ENCODE data around the gene DHH.

Gene DHH

DNA sequence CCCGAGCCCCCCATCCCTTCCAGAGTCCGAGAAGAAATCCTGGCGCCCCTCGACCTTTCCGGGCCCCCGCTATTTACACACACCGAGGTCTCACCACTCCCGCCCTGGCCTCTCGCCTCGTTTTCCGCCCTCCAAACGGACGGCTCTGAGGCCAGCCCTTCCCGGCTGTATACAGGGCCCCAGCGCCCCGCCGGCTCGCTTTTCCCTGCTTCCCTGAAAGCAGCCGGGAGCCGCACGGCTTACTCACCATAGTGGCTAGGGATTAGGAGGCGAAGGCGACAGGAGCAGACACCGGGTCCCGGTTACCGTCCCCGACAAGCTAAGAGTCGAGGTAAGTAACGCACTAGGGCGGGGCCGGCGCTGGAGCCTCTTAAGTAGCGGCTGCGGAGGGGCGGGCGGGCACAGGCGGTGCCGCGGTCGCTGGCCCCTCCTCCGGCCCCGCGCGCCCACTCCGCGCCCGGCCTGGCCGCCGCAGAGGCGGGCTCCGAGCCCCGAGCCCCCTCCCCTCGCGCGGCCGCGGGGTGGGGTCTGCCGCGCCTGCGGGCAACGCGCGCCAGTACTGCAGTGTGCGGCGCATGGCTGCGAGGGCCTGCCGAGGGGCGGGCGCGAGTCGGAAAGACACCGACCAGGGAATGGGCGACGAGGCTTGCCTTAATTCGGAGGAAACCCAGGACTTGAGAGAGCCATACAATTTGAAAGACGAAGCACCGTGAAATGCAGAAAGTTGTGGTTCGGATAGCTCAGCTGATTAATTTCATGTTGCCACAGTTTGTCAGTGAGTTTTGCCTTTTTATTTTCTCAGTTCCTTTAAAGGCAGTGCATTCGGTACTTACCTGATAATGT is 36.7 kb upstream of the DHH start, which contains the start of gene TUBA1B (continued):
- TF ChIP-seq, protein P1, sequence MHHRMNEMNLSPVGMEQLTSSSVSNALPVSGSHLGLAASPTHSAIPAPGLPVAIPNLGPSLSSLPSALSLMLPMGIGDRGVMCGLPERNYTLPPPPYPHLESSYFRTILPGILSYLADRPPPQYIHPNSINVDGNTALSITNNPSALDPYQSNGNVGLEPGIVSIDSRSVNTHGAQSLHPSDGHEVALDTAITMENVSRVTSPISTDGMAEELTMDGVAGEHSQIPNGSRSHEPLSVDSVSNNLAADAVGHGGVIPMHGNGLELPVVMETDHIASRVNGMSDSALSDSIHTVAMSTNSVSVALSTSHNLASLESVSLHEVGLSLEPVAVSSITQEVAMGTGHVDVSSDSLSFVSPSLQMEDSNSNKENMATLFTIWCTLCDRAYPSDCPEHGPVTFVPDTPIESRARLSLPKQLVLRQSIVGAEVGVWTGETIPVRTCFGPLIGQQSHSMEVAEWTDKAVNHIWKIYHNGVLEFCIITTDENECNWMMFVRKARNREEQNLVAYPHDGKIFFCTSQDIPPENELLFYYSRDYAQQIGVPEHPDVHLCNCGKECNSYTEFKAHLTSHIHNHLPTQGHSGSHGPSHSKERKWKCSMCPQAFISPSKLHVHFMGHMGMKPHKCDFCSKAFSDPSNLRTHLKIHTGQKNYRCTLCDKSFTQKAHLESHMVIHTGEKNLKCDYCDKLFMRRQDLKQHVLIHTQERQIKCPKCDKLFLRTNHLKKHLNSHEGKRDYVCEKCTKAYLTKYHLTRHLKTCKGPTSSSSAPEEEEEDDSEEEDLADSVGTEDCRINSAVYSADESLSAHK (tag by site-specific recombination; IDR thresholded peaks at IDR 0.05): no peak
- TF ChIP-seq ZNF677 (tag by site-specific recombination; IDR thresholded peaks at IDR 0.05) (no peak), KLF1 (tag by site-specific recombination; IDR thresholded peaks at IDR 0.05) (peak; percentile 66; the same call in 1 of the 2 replicates), ZNF776 (tag by site-specific recombination; IDR thresholded peaks at IDR 0.05; ENCODE audit: borderline replicate concordance) (no peak; the same call in 1 of the 2 replicates), ZNF24 (tag by site-specific recombination; IDR thresholded peaks at IDR 0.05) (peak; percentile 75), ZNF341 (tag by site-specific recombination; IDR thresholded peaks at IDR 0.05; ENCODE audit: low read depth) (0 out of 2 replicates have a peak, but pooled peaks have one; percentile 10), ZNF292 (tag by site-specific recombination; IDR thresholded peaks at IDR 0.05; ENCODE audit: borderline replicate concordance, low read depth) (no peak), ZNF416 (tag by site-specific recombination; IDR thresholded peaks at IDR 0.05) (no peak), ZNF266 (tag by site-specific recombination; IDR thresholded peaks at IDR 0.05; ENCODE audit: low read depth) (no peak), ZNF335 (tag by site-specific recombination; conservative IDR thresholded peaks at IDR 0.05) (peak; percentile 93), ZBTB21 (tag by site-specific recombination; IDR thresholded peaks at IDR 0.05) (peak; percentile 26; the same call in 1 of the 2 replicates), ZNF311 (tag by site-specific recombination; IDR thresholded peaks at IDR 0.05; ENCODE audit: borderline replicate concordance) (no peak), PRDM1 (tag by site-specific recombination; IDR thresholded peaks at IDR 0.05) (no peak), HOXD13 (CRISPR knock-in tag; IDR thresholded peaks at IDR 0.05; ENCODE audit: borderline replicate concordance) (no peak), ZNF768 (tag by site-specific recombination; IDR thresholded peaks at IDR 0.05) (peak; percentile 74; the same call in 1 of the 2 replicates)
- TF ChIP-seq, protein P2, sequence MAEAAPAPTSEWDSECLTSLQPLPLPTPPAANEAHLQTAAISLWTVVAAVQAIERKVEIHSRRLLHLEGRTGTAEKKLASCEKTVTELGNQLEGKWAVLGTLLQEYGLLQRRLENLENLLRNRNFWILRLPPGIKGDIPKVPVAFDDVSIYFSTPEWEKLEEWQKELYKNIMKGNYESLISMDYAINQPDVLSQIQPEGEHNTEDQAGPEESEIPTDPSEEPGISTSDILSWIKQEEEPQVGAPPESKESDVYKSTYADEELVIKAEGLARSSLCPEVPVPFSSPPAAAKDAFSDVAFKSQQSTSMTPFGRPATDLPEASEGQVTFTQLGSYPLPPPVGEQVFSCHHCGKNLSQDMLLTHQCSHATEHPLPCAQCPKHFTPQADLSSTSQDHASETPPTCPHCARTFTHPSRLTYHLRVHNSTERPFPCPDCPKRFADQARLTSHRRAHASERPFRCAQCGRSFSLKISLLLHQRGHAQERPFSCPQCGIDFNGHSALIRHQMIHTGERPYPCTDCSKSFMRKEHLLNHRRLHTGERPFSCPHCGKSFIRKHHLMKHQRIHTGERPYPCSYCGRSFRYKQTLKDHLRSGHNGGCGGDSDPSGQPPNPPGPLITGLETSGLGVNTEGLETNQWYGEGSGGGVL (tag by site-specific recombination; IDR thresholded peaks at IDR 0.05): no peak
- TF ChIP-seq, protein P3, sequence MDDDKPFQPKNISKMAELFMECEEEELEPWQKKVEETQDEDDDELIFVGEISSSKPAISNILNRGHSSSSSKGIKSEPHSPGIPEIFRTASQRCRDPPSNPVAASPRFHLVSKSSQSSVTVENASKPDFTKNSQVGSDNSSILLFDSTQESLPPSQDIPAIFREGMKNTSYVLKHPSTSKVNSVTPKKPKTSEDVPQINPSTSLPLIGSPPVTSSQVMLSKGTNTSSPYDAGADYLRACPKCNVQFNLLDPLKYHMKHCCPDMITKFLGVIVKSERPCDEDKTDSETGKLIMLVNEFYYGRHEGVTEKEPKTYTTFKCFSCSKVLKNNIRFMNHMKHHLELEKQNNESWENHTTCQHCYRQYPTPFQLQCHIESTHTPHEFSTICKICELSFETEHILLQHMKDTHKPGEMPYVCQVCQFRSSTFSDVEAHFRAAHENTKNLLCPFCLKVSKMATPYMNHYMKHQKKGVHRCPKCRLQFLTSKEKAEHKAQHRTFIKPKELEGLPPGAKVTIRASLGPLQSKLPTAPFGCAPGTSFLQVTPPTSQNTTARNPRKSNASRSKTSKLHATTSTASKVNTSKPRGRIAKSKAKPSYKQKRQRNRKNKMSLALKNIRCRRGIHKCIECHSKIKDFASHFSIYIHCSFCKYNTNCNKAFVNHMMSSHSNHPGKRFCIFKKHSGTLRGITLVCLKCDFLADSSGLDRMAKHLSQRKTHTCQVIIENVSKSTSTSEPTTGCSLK (tag by site-specific recombination; IDR thresholded peaks at IDR 0.05): no peak
- TF ChIP-seq, protein P4, sequence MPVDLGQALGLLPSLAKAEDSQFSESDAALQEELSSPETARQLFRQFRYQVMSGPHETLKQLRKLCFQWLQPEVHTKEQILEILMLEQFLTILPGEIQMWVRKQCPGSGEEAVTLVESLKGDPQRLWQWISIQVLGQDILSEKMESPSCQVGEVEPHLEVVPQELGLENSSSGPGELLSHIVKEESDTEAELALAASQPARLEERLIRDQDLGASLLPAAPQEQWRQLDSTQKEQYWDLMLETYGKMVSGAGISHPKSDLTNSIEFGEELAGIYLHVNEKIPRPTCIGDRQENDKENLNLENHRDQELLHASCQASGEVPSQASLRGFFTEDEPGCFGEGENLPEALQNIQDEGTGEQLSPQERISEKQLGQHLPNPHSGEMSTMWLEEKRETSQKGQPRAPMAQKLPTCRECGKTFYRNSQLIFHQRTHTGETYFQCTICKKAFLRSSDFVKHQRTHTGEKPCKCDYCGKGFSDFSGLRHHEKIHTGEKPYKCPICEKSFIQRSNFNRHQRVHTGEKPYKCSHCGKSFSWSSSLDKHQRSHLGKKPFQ (tag by site-specific recombination; IDR thresholded peaks at IDR 0.05): 0 out of 2 replicates have a peak, but pooled peaks have one; percentile 48
- TF ChIP-seq, protein P5, sequence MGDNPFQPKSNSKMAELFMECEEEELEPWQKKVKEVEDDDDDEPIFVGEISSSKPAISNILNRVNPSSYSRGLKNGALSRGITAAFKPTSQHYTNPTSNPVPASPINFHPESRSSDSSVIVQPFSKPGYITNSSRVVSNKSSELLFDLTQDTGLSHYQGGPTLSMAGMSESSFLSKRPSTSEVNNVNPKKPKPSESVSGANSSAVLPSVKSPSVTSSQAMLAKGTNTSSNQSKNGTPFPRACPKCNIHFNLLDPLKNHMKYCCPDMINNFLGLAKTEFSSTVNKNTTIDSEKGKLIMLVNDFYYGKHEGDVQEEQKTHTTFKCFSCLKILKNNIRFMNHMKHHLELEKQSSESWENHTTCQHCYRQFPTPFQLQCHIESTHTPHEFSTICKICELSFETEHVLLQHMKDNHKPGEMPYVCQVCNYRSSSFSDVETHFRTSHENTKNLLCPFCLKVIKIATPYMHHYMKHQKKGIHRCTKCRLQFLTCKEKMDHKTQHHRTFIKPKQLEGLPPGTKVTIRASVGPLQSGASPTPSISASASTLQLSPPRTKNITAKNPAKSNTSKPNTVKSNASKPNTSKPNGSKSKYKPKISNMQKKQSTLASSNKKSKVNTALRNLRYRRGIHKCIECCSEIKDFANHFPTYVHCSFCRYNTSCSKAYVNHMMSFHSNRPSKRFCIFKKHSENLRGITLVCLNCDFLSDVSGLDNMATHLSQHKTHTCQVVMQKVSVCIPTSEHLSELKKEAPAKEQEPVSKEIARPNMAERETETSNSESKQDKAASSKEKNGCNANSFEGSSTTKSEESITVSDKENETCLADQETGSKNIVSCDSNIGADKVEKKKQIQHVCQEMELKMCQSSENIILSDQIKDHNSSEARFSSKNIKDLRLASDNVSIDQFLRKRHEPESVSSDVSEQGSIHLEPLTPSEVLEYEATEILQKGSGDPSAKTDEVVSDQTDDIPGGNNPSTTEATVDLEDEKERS (tag by site-specific recombination; IDR thresholded peaks at IDR 0.05): peak; percentile 73; the same call in 1 of the 2 replicates
- TF ChIP-seq, protein P6, sequence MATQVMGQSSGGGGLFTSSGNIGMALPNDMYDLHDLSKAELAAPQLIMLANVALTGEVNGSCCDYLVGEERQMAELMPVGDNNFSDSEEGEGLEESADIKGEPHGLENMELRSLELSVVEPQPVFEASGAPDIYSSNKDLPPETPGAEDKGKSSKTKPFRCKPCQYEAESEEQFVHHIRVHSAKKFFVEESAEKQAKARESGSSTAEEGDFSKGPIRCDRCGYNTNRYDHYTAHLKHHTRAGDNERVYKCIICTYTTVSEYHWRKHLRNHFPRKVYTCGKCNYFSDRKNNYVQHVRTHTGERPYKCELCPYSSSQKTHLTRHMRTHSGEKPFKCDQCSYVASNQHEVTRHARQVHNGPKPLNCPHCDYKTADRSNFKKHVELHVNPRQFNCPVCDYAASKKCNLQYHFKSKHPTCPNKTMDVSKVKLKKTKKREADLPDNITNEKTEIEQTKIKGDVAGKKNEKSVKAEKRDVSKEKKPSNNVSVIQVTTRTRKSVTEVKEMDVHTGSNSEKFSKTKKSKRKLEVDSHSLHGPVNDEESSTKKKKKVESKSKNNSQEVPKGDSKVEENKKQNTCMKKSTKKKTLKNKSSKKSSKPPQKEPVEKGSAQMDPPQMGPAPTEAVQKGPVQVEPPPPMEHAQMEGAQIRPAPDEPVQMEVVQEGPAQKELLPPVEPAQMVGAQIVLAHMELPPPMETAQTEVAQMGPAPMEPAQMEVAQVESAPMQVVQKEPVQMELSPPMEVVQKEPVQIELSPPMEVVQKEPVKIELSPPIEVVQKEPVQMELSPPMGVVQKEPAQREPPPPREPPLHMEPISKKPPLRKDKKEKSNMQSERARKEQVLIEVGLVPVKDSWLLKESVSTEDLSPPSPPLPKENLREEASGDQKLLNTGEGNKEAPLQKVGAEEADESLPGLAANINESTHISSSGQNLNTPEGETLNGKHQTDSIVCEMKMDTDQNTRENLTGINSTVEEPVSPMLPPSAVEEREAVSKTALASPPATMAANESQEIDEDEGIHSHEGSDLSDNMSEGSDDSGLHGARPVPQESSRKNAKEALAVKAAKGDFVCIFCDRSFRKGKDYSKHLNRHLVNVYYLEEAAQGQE (tag by site-specific recombination; IDR thresholded peaks at IDR 0.05): peak; percentile 51; the same call in 1 of the 2 replicates
- TF ChIP-seq, protein P7, sequence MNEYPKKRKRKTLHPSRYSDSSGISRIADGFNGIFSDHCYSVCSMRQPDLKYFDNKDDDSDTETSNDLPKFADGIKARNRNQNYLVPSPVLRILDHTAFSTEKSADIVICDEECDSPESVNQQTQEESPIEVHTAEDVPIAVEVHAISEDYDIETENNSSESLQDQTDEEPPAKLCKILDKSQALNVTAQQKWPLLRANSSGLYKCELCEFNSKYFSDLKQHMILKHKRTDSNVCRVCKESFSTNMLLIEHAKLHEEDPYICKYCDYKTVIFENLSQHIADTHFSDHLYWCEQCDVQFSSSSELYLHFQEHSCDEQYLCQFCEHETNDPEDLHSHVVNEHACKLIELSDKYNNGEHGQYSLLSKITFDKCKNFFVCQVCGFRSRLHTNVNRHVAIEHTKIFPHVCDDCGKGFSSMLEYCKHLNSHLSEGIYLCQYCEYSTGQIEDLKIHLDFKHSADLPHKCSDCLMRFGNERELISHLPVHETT (tag by site-specific recombination; IDR thresholded peaks at IDR 0.05): peak; percentile 81; the same call in 1 of the 2 replicates
